NOMO-1 (cell line): ENCODE results near the gene NRSN2.
"Not testable (repeated sequence)": the region's sequence is repeated elsewhere in the genome, so short reads cannot be mapped to it uniquely, and the experiment has no call there.

ENCODE experiments used
- DNase-seq, 2 experiments: peaks; one replicate each; lab custom pipeline; 2025; ENCODE audit not compliant: unreplicated experiment in 2 of 2; lab: John Stamatoyannopoulos, UW

NRSN2 gene

DNA sequence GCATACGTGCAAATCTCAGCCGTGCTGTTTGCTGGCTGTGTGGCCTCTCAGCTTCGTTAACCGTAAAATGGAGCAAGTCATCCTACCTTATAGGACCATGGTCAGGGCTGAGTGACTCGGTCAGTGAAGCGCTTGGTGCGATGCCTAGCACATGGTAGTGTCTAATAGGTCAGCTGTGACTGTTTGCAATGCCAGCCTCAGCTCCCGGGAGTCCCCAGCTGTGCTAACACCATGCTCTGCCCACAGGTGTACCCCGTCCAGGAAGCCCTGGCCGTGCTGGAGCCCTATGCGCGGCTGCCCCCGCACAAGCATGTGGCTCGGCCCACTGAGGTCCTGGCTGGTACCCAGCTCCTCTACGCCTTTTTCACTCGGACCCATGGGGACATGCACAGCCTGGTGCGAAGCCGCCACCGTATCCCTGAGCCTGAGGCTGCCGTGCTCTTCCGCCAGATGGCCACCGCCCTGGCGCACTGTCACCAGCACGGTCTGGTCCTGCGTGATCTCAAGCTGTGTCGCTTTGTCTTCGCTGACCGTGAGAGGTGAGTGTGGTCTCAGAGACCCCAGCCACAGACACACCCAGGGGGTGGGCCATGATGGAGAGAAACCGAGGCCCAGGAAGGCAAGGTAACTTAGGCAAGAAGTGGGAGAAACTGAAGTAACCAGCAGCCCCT lies 44.3 kb downstream of the NRSN2 start:
- DNase-seq = no peak

DNA sequence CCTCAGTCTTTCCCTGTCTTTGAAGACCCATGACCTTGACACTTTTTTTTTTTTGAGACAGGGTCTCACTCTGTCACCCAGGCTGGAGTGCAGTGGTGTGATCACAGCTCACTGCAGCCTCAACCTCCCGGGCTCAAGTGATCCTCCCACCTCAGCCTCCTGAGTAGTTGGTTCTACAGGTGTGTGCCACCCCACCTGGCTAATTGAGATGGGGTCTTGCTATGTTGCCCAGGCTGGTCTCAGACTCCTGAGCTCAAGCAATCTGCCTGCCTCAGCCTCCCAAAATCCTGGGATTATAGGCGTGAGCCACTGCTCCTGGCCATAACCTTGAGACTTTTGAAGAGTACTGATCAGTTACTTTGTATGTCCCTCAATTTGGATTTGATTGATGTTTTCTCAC lies 46.4 kb downstream of the NRSN2 start:
- not testable (repeated sequence) for DNase-seq

DNA sequence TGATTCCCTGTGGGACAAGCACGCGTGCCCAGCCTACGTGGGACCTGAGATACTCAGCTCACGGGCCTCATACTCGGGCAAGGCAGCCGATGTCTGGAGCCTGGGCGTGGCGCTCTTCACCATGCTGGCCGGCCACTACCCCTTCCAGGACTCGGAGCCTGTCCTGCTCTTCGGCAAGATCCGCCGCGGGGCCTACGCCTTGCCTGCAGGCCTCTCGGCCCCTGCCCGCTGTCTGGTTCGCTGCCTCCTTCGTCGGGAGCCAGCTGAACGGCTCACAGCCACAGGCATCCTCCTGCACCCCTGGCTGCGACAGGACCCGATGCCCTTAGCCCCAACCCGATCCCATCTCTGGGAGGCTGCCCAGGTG lies 49.3 kb downstream of the NRSN2 start:
- DNase-seq = no peak

DNA sequence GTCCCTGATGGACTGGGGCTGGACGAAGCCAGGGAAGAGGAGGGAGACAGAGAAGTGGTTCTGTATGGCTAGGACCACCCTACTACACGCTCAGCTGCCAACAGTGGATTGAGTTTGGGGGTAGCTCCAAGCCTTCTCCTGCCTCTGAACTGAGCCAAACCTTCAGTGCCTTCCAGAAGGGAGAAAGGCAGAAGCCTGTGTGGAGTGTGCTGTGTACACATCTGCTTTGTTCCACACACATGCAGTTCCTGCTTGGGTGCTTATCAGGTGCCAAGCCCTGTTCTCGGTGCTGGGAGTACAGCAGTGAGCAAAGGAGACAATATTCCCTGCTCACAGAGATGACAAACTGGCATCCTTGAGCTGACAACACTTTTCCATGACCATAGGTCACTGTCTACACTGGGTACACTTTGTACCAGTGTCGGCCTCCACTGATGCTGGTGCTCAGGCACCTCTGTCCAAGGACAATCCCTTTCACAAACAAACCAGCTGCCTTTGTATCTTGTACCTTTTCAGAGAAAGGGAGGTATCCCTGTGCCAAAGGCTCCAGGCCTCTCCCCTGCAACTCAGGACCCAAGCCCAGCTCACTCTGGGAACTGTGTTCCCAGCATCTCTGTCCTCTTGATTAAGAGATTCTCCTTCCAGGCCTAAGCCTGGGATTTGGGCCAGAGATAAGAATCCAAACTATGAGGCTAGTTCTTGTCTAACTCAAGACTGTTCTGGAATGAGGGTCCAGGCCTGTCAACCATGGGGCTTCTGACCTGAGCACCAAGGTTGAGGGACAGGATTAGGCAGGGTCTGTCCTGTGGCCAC lies 49.9 kb downstream of the NRSN2 start:
- DNase-seq = no peak

DNA sequence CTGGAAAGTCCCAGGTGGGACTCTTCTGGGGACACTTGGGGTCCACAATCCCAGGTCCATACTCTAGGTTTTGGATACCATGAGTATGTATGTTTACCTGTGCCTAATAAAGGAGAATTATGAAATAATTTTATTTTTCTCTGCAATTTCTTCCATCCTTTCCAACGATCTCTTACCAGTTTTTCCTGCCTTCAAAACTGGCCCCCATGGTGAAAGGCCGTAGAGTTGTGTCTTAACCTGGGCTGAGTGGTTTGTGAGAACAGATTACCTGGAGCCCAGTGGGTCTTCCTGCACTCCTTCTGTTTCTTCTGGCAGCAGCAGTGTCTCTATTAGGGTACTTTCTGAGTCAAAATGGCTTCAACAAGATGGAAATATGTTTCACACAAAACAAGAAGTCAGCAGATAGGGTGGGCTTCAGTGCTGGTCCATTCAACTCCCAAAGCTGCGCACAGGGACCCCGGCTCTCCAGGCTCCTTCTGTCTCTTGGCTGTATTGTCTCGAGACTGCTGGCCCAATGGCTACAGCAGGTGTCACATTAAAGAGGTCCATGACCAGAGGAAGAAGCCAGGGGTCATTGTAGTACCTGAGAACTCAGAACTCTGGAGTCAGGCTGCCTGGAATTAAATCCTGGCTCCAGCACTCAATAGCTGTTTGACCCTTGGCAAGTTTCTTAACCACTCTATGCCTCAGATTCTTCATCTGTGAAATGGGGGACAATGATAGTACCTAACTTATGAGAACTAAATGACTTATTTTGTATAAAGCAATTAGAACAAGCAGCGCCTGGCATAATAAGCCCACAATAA lies 50.7 kb downstream of the NRSN2 start:
- no peak for DNase-seq

DNA sequence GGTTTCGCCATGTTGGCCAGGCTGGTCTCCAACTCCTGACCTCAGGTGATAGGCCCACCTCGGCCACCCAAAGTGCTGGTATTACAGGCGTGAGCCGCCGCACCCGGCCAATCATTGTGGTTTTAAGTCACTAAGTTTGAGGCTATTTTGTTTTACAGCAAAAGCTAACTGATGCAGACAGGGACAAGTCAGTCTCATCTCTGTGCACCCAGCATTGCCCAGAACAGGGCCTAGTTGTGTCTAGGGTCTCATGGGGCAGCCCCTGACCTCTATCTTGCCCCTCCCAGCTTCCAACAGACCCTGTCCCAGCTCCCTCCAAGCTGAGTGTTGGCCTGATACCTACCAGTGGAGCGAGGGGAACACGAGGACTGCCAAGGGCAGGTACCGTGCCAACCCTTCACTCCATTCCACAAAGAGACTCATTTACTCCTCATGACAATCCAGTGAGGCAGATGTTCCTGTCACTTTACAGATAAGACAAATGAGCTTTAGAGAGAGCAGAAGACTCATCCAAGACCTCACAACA lies 52.3 kb downstream of the NRSN2 start:
- DNase-seq = no peak

DNA sequence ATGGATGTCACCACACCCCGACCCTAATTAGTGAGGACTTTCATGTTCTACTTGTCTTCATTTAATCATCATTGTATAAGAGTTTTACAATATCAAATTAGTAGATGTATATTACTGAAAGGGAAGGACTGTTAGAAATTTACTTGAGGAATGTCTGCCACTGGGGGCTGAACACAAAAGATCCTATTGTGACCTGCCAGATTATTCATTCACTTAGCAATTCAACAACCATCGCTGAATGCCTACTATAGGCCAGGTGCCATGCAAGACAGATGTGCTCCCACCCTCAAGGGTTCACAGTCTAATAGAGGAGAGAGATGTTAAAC lies 53.2 kb downstream of the NRSN2 start:
- no peak for DNase-seq

DNA sequence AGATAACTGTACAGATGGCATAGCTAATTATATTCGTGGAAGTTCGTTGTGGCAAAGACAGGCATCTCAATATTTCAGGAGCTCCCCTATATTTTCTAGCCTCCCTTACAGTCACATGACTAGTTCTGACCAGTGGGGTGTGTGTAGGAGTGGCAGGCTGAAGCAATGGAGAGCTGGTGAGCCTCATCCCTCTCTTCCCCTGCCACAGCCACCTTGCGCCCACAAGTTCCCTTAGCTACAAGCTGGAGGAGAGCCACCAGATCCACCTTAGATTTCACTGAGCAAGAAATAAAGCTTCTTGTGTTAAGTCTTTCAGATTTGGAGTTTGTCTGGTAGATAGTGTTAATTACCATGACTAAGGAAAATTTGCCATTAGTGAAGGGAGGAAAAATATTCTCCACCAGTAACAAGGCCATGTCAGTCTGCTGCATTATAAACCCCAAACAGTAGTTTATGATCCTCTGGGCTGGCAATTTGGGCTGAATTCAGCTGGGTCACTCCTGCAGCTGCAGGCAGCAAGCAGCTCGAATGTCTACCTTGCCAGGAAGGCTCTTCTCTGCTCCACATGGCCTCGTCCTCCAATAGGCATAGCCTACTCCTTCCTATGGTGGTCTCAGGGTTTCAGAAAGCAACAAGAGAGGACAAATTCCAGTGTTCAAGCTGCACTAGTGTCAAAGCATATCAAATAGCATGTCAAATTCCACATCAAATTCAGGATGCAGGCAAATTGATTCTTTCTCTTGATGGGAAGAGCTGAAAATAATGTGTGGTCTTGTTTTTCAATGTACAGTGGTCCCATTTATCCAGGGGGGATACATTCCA lies 53.8 kb downstream of the NRSN2 start:
- no peak for DNase-seq

DNA sequence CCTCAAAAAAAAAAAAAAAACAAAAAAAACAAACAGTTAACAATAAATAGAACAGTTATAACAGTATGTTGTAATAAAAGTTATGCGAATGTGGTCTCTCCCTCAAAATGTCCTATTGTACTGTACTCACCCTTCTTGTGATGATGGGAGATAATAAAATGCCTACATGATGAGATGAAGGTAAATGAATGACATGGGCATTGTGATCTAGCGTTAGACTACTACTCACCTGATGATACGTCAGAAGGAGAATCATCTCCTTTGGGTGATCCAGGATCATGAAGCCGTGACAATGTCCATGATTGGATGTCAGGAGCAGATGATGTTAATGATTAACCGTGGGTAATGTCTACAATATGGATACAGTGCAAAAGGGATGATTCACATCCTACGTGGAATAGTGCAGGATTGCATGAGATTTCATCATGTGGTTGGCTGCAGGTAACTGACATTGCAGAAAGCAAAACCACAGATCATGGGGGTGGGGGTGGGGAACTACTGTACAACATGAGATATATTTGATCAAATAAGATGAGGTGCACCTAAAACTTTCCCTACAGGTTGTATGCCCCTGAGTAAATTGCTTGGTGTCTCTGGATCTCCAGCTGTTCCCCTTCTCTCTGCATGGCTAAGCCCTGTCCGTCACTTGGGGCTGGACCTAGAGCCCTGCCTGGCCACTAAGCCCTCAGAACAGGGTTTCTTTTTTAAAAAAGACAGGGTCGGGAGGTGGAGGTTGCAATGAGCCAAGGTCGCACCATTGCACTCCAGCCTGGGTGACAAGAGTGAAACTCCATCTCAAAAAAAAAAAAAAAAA lies 55.0 kb downstream of the NRSN2 start:
- DNase-seq = no peak

DNA sequence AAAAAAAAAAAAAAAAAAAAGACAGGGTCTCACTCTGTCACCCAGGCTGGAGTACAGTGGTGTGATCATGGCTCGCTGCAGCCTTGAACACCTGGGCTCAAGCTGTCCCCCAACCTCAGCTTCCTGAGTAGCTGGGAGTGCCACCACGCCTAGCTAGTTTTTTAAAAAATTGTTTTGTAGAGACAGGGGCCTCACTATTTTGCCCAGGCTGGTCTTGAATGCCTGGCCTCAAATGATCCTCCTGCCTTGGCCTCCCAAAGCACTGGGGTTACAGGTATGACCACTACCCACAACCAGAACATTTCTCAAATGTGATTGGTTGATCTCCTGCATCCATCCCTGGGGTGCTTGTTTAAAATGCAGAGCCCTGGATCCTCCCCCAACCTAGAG lies 55.6 kb downstream of the NRSN2 start:
- no peak for DNase-seq

DNA sequence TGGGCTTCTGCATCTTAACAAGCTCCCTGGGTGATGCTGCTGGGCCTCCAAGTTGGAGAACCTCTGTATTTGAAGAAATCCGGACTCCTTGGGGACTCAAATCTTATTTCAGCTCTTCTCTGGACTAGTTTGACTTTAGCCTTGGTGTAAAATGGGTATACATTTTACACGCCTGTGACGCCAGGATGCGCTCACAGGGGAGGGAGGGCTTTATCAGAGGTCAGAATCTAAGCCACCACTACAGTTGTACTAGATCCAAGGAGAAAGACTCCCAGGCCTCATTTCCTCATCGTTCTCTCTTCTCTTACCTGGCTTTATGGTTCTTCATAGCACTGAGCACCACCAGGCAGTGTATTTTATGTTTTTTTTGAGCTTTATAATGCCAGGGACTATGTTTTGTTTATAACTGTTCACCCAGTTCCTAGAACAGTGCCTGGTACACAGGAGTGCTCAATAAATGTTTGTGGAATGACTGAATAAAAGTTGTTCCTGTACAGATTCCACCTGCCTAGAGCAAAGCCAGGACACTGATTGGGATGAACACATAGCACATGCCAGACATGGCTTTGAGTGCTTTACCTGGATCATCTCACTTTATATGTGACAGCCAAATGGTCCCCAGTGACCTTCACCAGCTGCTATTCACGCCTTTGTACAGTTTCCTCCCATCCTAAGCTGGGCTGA lies 56.1 kb downstream of the NRSN2 start:
- DNase-seq = no peak

DNA sequence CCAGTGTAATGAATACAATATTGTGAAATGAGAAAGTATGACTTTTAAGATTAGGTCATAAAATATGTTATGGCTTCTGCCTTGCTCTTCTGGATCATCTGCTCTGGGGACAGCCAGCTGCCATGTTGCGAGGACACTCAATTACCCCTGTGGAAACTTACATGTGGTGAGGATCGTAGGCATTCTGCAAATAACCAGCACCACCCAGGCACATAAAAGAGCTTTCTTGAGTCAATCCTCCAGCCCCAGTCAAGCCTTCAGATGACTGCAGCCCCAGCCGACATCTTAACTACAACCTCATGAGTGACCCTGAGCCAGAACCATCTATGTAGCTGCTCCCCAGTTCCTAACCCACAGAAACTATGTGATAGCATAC lies 56.7 kb downstream of the NRSN2 start:
- no peak for DNase-seq

DNA sequence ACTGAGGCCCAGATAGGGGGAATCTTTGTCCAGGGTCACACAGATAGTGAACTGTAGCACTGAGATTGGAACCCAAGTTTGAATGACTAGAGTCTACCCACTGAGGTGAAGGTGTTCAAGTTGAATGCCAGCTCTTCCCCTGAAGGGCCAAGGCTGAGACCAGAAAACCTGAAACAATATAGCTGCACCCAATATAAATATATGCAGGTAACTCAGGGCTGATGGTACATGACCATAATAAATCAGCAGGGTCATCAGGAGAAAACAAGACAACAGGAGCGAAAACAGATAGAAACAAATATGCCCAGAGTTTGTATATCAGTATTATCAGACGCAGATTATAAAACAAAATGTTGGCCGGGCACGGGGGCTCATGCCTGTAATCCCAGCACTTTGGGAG lies 57.2 kb downstream of the NRSN2 start:
- DNase-seq = no peak
